ENCODE data around the gene NECAB3.

The NECAB3 gene

GRCh38 chr20:33713865-33714367, 39.7 kb upstream of the NECAB3 start:
- DNase-seq (ENCODE audit: insufficient read length, low spot score) (no peak), FAIRE-seq (no peak)
- TF ChIP-seq CTCF (IDR thresholded peaks at IDR 0.05; ENCODE audit: insufficient read depth, missing control alignments) = no peak

- FAIRE-seq (no peak), DNase-seq (ENCODE audit: insufficient read length, low spot score) (no peak)
- no peak for TF ChIP-seq CTCF (IDR thresholded peaks at IDR 0.05; ENCODE audit: insufficient read depth, missing control alignments)
Measured at GRCh38 chr20:33711446-33711738, 37.2 kb upstream of the NECAB3 start.

- TF ChIP-seq CTCF (IDR thresholded peaks at IDR 0.05; ENCODE audit: insufficient read depth, missing control alignments) = no peak
- DNase-seq (ENCODE audit: insufficient read length, low spot score) (no peak), FAIRE-seq (no peak)
Measured at GRCh38 chr20:33710681-33711445, 36.6 kb upstream of the NECAB3 start.

DNA sequence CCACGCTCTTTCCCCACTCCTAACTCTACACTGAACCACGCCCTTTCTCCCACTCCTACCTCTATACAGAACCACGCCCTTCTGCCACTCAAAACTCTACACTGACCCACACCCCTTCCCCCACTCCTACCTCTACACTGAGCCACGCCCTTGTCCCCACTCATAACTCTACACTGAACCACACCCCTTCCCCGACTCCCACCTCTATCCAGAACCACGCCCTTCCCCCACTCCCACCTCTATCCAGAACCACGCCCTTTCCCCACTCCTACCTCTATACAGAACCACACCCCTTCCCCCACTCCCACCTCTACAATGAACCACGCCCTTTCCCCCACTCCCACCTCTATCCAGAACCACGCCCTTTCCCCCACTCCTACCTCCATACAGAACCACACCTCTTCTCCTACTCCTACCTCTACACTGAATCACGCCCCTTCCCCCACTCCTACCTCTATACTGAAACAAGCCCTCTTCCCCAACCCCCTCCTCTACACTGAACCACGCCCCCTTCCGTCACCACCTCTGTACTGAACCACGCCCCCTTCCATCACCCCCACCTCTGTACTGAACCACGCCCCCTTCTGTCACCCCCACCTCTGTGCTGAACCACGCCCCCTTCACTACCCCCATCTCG, 35.8 kb upstream of the NECAB3 start:
- no peak for DNase-seq (ENCODE audit: insufficient read length, low spot score)
- no peak for TF ChIP-seq CTCF (IDR thresholded peaks at IDR 0.05; ENCODE audit: insufficient read depth, missing control alignments)
- no peak for FAIRE-seq

GRCh38 chr20:33709398-33709797, 35.2 kb upstream of the NECAB3 start:
- DNase-seq (ENCODE audit: insufficient read length, low spot score) (no peak), FAIRE-seq (no peak)
- no peak for TF ChIP-seq CTCF (IDR thresholded peaks at IDR 0.05; ENCODE audit: insufficient read depth, missing control alignments)

DNA sequence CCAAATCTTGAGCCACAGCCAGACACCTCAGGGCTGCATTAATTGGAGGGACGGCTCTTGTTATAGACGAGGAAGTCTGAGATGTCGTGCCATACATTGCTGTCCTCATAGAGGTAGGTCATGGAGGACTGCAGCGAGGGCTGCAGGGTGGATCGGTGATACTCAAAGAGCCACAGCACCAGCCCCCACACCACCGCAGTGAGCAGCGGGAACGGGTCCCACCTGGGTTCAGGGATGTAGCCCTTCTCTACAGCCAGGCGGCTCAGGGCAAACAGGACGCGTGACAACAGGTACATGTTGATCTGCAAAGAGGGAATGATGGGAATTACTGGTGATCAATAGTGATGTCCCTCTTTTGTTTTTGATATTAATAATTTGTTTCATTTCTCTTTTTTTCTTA, 33.4 kb upstream of the NECAB3 start:
- FAIRE-seq = no peak

More for the DNA sequence above, 33.4 kb upstream of the NECAB3 start:
- DNase-seq (ENCODE audit: insufficient read length, low spot score) = no peak
- TF ChIP-seq CTCF (IDR thresholded peaks at IDR 0.05; ENCODE audit: insufficient read depth, missing control alignments) = no peak

Measured in D721Med (cell line).